ENCODE measurements around the gene ZNF480.

- TF ChIP-seq CTCF (IDR thresholded peaks at IDR 0.05; ENCODE audit: low read length) (no peak), EZH2phosphoT487 (IDR thresholded peaks at IDR 0.05; ENCODE audit: low read length) (no peak)
Measured at GRCh38 chr19:52336791-52337381, 39.9 kb downstream of the ZNF480 start.

All from MM.1S (cell line).